GM12878 (cell line): ENCODE results near the gene SLC13A3. TPM values are rescaled to one million over a fixed set of nuclear protein-coding genes. Genes with fewer than 3 reads are reported as not detected.

ENCODE experiments used
- ATAC-seq: fragments of 200-7000 bp; cut with Tn5 transposase; 3 replicates; pipeline ENCODE4 v1.9.1; 2020; ENCODE audit warnings: mild to moderate bottlenecking, moderate library complexity
- BruUV-seq: library from RNA; stranded (reverse); fragments of 400-500 nt; replicated peaks from 2 replicates; lab custom pipeline; 2021; lab: Mats Ljungman, UMichigan
- CTCF ChIA-PET: fragments of 300-600 bp; sonication (Branson Sonifier 250); formaldehyde crosslinking; extraction: SDS; loops from one replicate; lab custom pipeline; 2021; ENCODE audit warnings: inconsistent platforms; lab: Yijun Ruan, JAX
- POLR2A ChIA-PET: fragments of 350-600 bp; formaldehyde crosslinking; extraction: SDS; loops from one replicate; lab custom pipeline; 2021; ENCODE audit warnings: inconsistent platforms; lab: Charles Lee
- RAD21 ChIA-PET: fragments of 300-600 bp; sonication (Branson Sonifier 250); formaldehyde crosslinking; loops from one replicate; lab custom pipeline; 2023; ENCODE audit warnings: antibody characterized with exemption; ENCODE audit not compliant: unreplicated experiment; lab: Charles Lee
- SMC1A ChIA-PET: fragments of 300-600 bp; sonication (Branson Sonifier 250); formaldehyde crosslinking; loops from one replicate; lab custom pipeline; 2023; ENCODE audit not compliant: unreplicated experiment, uncharacterized antibody; lab: Charles Lee
- DNase-seq: peaks from one replicate; pipeline ENCODE4 v3.0.0-alpha.2; 2011; ENCODE audit warnings: low read depth, low spot score
- FAIRE-seq: peaks from 3 replicates; lab custom pipeline; 2011; peaks lifted over from hg19 to GRCh38; lab: Jason Lieb, UNC
- H2AFZ ChIP-seq: 2 replicates; pipeline ENCODE4 v1.6.0; 2011; ENCODE audit warnings: low read depth, low read length, control low read depth; ENCODE audit not compliant: control insufficient read depth
- H3K27ac ChIP-seq: 2 replicates; pipeline ENCODE4 v1.5.1; 2011; ENCODE audit warnings: control low read depth; ENCODE audit not compliant: control insufficient read depth, insufficient read depth
- H3K27me3 ChIP-seq, 2 experiments: replicated peaks in 1 of 2; 2 replicates each; pipeline versions ENCODE4 v1.6.0 to v1.6.1; 2011; ENCODE audit warnings: low read length in 1 of 2; ENCODE audit not compliant: control insufficient read depth in 2 of 2, insufficient read depth in 2 of 2
- H3K36me3 ChIP-seq, 2 experiments: 2 replicates each; pipeline ENCODE4 v1.5.1; 2011; ENCODE audit warnings: low read length in 1 of 2; ENCODE audit not compliant: control insufficient read depth in 2 of 2, insufficient read depth in 2 of 2
- H3K4me1 ChIP-seq: 2 replicates; pipeline ENCODE4 v1.6.1; 2011; ENCODE audit warnings: mild to moderate bottlenecking, low read length, moderate library complexity, mixed read lengths; ENCODE audit not compliant: control insufficient read depth, insufficient read depth
- H3K4me2 ChIP-seq: 2 replicates; pipeline ENCODE4 v1.6.0; 2011; ENCODE audit warnings: control low read depth; ENCODE audit not compliant: control insufficient read depth, insufficient read depth
- H3K4me3 ChIP-seq: fragments of 200-600 bp; sonication (generic); 2 replicates; pipeline ENCODE4 v1.5.1; 2016
- H3K79me2 ChIP-seq: 2 replicates; pipeline ENCODE4 v1.6.0; 2011; ENCODE audit warnings: low read length; ENCODE audit not compliant: control insufficient read depth, insufficient read depth
- H3K9ac ChIP-seq: 2 replicates; pipeline ENCODE4 v1.8.0; 2011; ENCODE audit warnings: low read length, control low read depth, mixed read lengths; ENCODE audit not compliant: control insufficient read depth, insufficient read depth
- H3K9me3 ChIP-seq: replicated peaks from 3 replicates; pipeline ENCODE4 v1.5.1; 2011; ENCODE audit warnings: mild to moderate bottlenecking, low read length; ENCODE audit not compliant: control insufficient read depth, insufficient read depth
- H4K20me1 ChIP-seq: 2 replicates; pipeline ENCODE4 v1.6.0; 2011; ENCODE audit not compliant: control insufficient read depth, insufficient read depth
- BMI1 ChIP-seq: fragments of 450-650 bp; IDR thresholded peaks from 2 replicates; pipeline ENCODE4 v1.6.1; 2016; ENCODE audit warnings: mild to moderate bottlenecking, moderate library complexity, borderline replicate concordance
- CBFB ChIP-seq: IDR thresholded peaks from 2 replicates; pipeline ENCODE4 v1.6.1; 2016; ENCODE audit warnings: antibody characterized with exemption, low read depth
- CBX5 ChIP-seq: sonication (generic); IDR thresholded peaks from 2 replicates; pipeline ENCODE4 v1.6.1; 2016; ENCODE audit warnings: low read depth, moderate library complexity, mild to moderate bottlenecking, inconsistent platforms
- ESRRA ChIP-seq: IDR thresholded peaks from 2 replicates; pipeline ENCODE4 v1.6.1; 2012; ENCODE audit warnings: mild to moderate bottlenecking, low read length, improper control_type of control experiment
- EZH2 ChIP-seq: IDR thresholded peaks from 2 replicates; pipeline ENCODE4 v1.6.1; 2012; ENCODE audit warnings: low read depth, mild to moderate bottlenecking, control low read depth, inconsistent platforms, low read length, borderline replicate concordance; ENCODE audit not compliant: control insufficient read depth
- FOXM1 ChIP-seq: IDR thresholded peaks from 2 replicates; pipeline ENCODE4 v1.6.1; 2012; ENCODE audit warnings: low read depth, mild to moderate bottlenecking, inconsistent platforms, low read length, moderate library complexity
- HDAC6 ChIP-seq: fragments of 200-600 bp; sonication (generic); IDR thresholded peaks from one replicate; pipeline ENCODE4 v1.8.0; 2017; ENCODE audit warnings: antibody characterized with exemption; ENCODE audit not compliant: unreplicated experiment
- LARP7 ChIP-seq: fragments of 450-650 bp; IDR thresholded peaks from 2 replicates; pipeline ENCODE4 v1.6.1; 2017; ENCODE audit warnings: mild to moderate bottlenecking
- POLR2A ChIP-seq: IDR thresholded peaks from 2 replicates; pipeline ENCODE4 v1.6.1; 2011; ENCODE audit warnings: low read depth, mild to moderate bottlenecking, low read length
- POLR2AphosphoS5 ChIP-seq: IDR thresholded peaks from 2 replicates; pipeline ENCODE4 v1.6.1; 2011; ENCODE audit warnings: mild to moderate bottlenecking, low read length, inconsistent platforms
- SREBF1 ChIP-seq: IDR thresholded peaks from 2 replicates; pipeline ENCODE4 v1.6.1; 2012; ENCODE audit warnings: mild to moderate bottlenecking, low read length
- STAT3 ChIP-seq: IDR thresholded peaks from 2 replicates; pipeline ENCODE4 v1.6.1; 2011; ENCODE audit warnings: low read depth, low read length, improper control_type of control experiment
- TAF1 ChIP-seq: IDR thresholded peaks from 2 replicates; pipeline ENCODE4 v1.6.1; 2011; ENCODE audit warnings: mild to moderate bottlenecking, low read depth, low read length, borderline replicate concordance
- USF2 ChIP-seq: IDR thresholded peaks from 2 replicates; pipeline ENCODE4 v1.6.1; 2011; ENCODE audit warnings: low read depth, low read length, improper control_type of control experiment, borderline replicate concordance
- YBX1 ChIP-seq: fragments of 450-650 bp; IDR thresholded peaks from 2 replicates; pipeline ENCODE4 v1.6.1; 2016; ENCODE audit warnings: antibody characterized with exemption
- ZNF384 ChIP-seq: IDR thresholded peaks from 2 replicates; pipeline ENCODE4 v1.6.1; 2012; ENCODE audit warnings: low read depth, mild to moderate bottlenecking, low read length, improper control_type of control experiment, borderline replicate concordance
- WGBS: methylation state at CpG from one replicate; pipeline ENCODE4 v1.1.6; 2016; ENCODE audit warnings: low lambda C conversion rate; ENCODE audit not compliant: insufficient replicate concordance, insufficient coverage; ENCODE audit errors: missing lambda C conversion rate; 5-methylcytosine and 5-hydroxymethylcytosine counted together
- in situ Hi-C: fragments of 300-500 bp; cut with MboI; formaldehyde crosslinking; loops from 9 replicates; pipeline ENCODE4 v1.14.3; 2018; ENCODE audit warnings: mixed read lengths
- intact Hi-C: fragments of 100-400 bp; cut with micrococcal nuclease; formaldehyde crosslinking; loops from one replicate; pipeline ENCODE4 v1.14.2; 2022; ENCODE audit not compliant: unreplicated experiment
- polyA plus RNA-seq, 11 experiments: library from polyadenylated mRNA; depleted of rRNA in 4 of 11; unstranded in 6 of 11; stranded (reverse) in 5 of 11; fragments of >200 nt; fragmentation: Nextera tagmentation in 4 of 11; fragmentation: Illumina TruSeq in 1 of 11; extraction: Ambion mirVana in 4 of 11; extraction: Trizol in 1 of 11; gene quantifications; 1 replicate in 1 of 11; 2 replicates in 10 of 11; pipeline versions ENCODE4 v1.2.1 to v1.2.3, GENCODE V29; 2011 to 2016; ENCODE audit warnings: inconsistent platforms in 2 of 11, missing spikeins in 2 of 11, low read depth in 1 of 11
- total RNA-seq, 4 experiments: library from RNA; depleted of rRNA in 3 of 4; stranded (reverse); fragments of >200 nt in 3 of 4; fragmentation: Illumina TruSeq in 1 of 4; extraction: Trizol in 1 of 4; gene quantifications; 2 replicates each; pipeline versions ENCODE4 v1.2.1 to v1.2.3, GENCODE V29; 2013 to 2021

The SLC13A3 gene
- total and polyA plus RNA-seq, 10 of the 15 experiments (the other 5 are each of a cell fraction or from before 2014, with no cell fraction given), result 0.03 to 0.76 (median 0.07) TPM; not detected in 4

GRCh38 chr20:46680684-46681031 lies 29.4 kb upstream of the SLC13A3 start:
- ATAC-seq (no peak), FAIRE-seq (no peak), DNase-seq (no peak)
- Histone ChIP-seq H4K20me1 (peaks cover 6% of the 10 kb centered on the region; the same call in 1 of the 2 replicates), H3K36me3 (no peaks in the 10 kb centered on the region; a peak in 1 of 4 replicates), H3K4me1 (peaks cover 13% of the 10 kb centered on the region), H3K4me3 (no peak overlapping the region), H3K79me2 (peaks cover 1% of the 10 kb centered on the region), H3K9me3 (no peaks in the 10 kb centered on the region), H3K27me3 (no peaks in the 10 kb centered on the region), H3K27ac (no peak overlapping the region), H3K4me2 (no peak overlapping the region), H2AFZ (no peak overlapping the region), H3K9ac (no peak overlapping the region)
- ChIA-PET RAD21 (interaction anchor here (0.6 to 4.0 kb wide), 7 partner anchors 92 to 348 kb away, joined by 3 to 19 read pairs (median 4); no protein-coding TSS in a partner anchor), POLR2A (no interaction called here), CTCF (interaction anchor here (0.6 to 11.6 kb wide), 18 partner anchors 9 to 555 kb away, joined by 3 to 114 read pairs (median 4); partner anchors contain the start of genes OCSTAMP, TP53RK and ZNF334), SMC1A (interaction anchor here (0.5 to 5.3 kb wide), 12 partner anchors 9 to 273 kb away, joined by 3 to 43 read pairs (median 3); partner anchors contain the start of gene ZNF334)
- intact Hi-C loops, result loop anchor here (1.0 to 5.0 kb wide), 2 partner anchors 138 to 159 kb away; no protein-coding TSS in a partner anchor
- BruUV-seq, result no TSS peak
- in situ Hi-C loops, result loop anchor here (5.0 to 10.0 kb wide), 2 partner anchors 126 to 158 kb away; partner anchors contain the start of gene OCSTAMP
- WGBS, result 96% methylated on average over 2 of the region's 2 CpGs
- TF ChIP-seq FOXM1 (no peak), STAT3 (no peak), POLR2A (no peak)

- Histone ChIP-seq H3K4me3 (no peak overlapping the region), H3K9ac (no peak overlapping the region), H3K4me2 (no peak overlapping the region), H3K27me3 (no peaks in the 10 kb centered on the region), H3K9me3 (no peaks in the 10 kb centered on the region), H3K36me3 (no peaks in the 10 kb centered on the region), H3K4me1 (peaks cover 3% of the 10 kb centered on the region), H2AFZ (no peak overlapping the region), H3K79me2 (no peaks in the 10 kb centered on the region), H3K27ac (no peak overlapping the region), H4K20me1 (peaks cover 3% of the 10 kb centered on the region; the same call in 1 of the 2 replicates)
- ChIA-PET POLR2A (no interaction called here), RAD21 (no interaction called here), SMC1A (interaction anchor here (5.3 kb wide), 1 partner anchor 157 kb away, joined by 43 read pairs; no protein-coding TSS in a partner anchor), CTCF (interaction anchor here (0.7 to 1.0 kb wide), 2 partner anchors 17 to 119 kb away, joined by 3 to 4 read pairs; no protein-coding TSS in a partner anchor)
- no TSS peak for BruUV-seq
- TF ChIP-seq ZNF384 (no peak), HDAC6 (no peak), USF2 (no peak), CBFB (no peak), EZH2 (no peak), SREBF1 (no peak), ESRRA (no peak), TAF1 (no peak), YBX1 (no peak), BMI1 (no peak), POLR2AphosphoS5 (no peak), LARP7 (no peak), CBX5 (no peak)
- DNase-seq (no peak), ATAC-seq (no peak), FAIRE-seq (no peak)
- in situ Hi-C loops, result no loop called here
- intact Hi-C loops, result no loop called here
- WGBS, result 84% methylated on average over 4 of the region's 4 CpGs
Observed at GRCh38 chr20:46678516-46678915, 27.3 kb upstream of the SLC13A3 start.
